Measurements from ENCODE around the gene ACBD6. TPM values are rescaled to one million over a fixed set of nuclear protein-coding genes. Genes with fewer than 3 reads are reported as not detected.

Gene ACBD6
- total RNA-seq, 2 donors from 2014 or later = 43.2 to 54.5 TPM

GRCh38 chr1:180407051-180407450 is 95.3 kb downstream of the ACBD6 start:
- H3K4me1 ChIP-seq (ENCODE audit: control insufficient read depth, insufficient read depth, low read length) = no peaks in the 10 kb centered on the region
- no peak overlapping the region for H3K4me3 ChIP-seq (ENCODE audit: low read length)
- H3K27ac ChIP-seq (ENCODE audit: low read depth, low read length) = no peak overlapping the region
- no peaks in the 10 kb centered on the region for H3K27me3 ChIP-seq (ENCODE audit: control insufficient read depth, insufficient read depth, low read length, poor library complexity, severe bottlenecking)
- no peak overlapping the region for H3K9ac ChIP-seq (ENCODE audit: extremely low read depth, low read length, poor library complexity, severe bottlenecking)
- no peak for DNase-seq
- TF ChIP-seq CTCF (conservative IDR thresholded peaks at IDR 0.05) = no peak
- 92 to 96% methylated on average over 2 of the region's 2 CpGs for WGBS, 2 experiments (ENCODE audit: insufficient coverage in 1 of 2, insufficient read length in 1 of 2)
- H3K4me1 Mint-ChIP-seq = no peaks in the 10 kb centered on the region
- peaks cover 2% of the 10 kb centered on the region for H3K36me3 ChIP-seq (ENCODE audit: control insufficient read depth, insufficient read depth, low read length)
- H3K9me3 ChIP-seq (ENCODE audit: control insufficient read depth, low read length) = no peaks in the 10 kb centered on the region
- H3K4me3 Mint-ChIP-seq = no peak overlapping the region
- no peaks in the 10 kb centered on the region for H3K27me3 Mint-ChIP-seq (ENCODE audit: insufficient read depth)
- no peaks in the 10 kb centered on the region for H3K9me3 Mint-ChIP-seq
- no peak overlapping the region for H3K27ac Mint-ChIP-seq
- H3K36me3 Mint-ChIP-seq (ENCODE audit: low read depth) = peaks cover 16% of the 10 kb centered on the region

GRCh38 chr1:180402551-180402950 is 99.8 kb downstream of the ACBD6 start:
- 60 to 83% methylated on average over 2 to 5 of the region's 6 CpGs for WGBS, 2 experiments (ENCODE audit: insufficient coverage in 1 of 2, insufficient read length in 1 of 2)
- H3K27ac Mint-ChIP-seq = no peak overlapping the region

DNA sequence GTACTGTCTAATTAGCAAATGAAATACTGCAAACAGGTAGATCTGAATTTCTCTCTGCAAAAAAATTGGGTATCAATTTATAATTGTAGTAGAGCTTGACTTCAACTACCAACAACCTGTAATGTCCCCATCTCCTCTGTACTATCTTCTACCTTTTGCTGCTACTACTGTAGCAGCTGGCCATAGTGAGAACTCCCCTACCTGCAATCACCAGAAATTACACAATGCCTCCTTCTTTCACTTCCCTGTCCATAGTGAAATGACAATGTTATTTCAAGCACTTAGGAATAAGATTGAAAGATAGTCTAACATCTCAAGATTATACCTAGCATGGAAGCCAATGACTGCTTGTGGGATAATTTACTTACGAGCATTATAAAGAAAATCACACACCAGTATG is 100.4 kb downstream of the ACBD6 start:
- Mint-ChIP-seq H3K9me3 (no peaks in the 10 kb centered on the region), H3K36me3 (ENCODE audit: low read depth) (peaks cover 1% of the 10 kb centered on the region), H3K27me3 (ENCODE audit: insufficient read depth) (no peaks in the 10 kb centered on the region), H3K4me1 (no peaks in the 10 kb centered on the region), H3K27ac (no peak overlapping the region), H3K4me3 (no peak overlapping the region)
- no peak for DNase-seq
- Histone ChIP-seq H3K4me3 (ENCODE audit: low read length) (no peak overlapping the region), H3K36me3 (ENCODE audit: control insufficient read depth, insufficient read depth, low read length) (no peaks in the 10 kb centered on the region), H3K27ac (ENCODE audit: low read depth, low read length) (no peak overlapping the region), H3K27me3 (ENCODE audit: control insufficient read depth, insufficient read depth, low read length, poor library complexity, severe bottlenecking) (no peaks in the 10 kb centered on the region), H3K9me3 (ENCODE audit: control insufficient read depth, low read length) (no peaks in the 10 kb centered on the region), H3K9ac (ENCODE audit: extremely low read depth, low read length, poor library complexity, severe bottlenecking) (no peak overlapping the region), H3K4me1 (ENCODE audit: control insufficient read depth, insufficient read depth, low read length) (no peaks in the 10 kb centered on the region)
- TF ChIP-seq CTCF (conservative IDR thresholded peaks at IDR 0.05) = no peak
- 82% methylated on average over 1 of the region's 1 CpG; no CpG with 5 or more reads in 1 of the 2 experiments for WGBS, 2 experiments (ENCODE audit: insufficient coverage in 1 of 2, insufficient read length in 1 of 2)

More at GRCh38 chr1:180402551-180402950, 99.8 kb downstream of the ACBD6 start:
- no peak overlapping the region for H3K27ac ChIP-seq (ENCODE audit: low read depth, low read length)
- no peaks in the 10 kb centered on the region for H3K4me1 ChIP-seq (ENCODE audit: control insufficient read depth, insufficient read depth, low read length)
- Mint-ChIP-seq H3K27me3 (ENCODE audit: insufficient read depth) (no peaks in the 10 kb centered on the region), H3K4me1 (no peaks in the 10 kb centered on the region), H3K36me3 (ENCODE audit: low read depth) (no peaks in the 10 kb centered on the region), H3K4me3 (no peak overlapping the region), H3K9me3 (no peaks in the 10 kb centered on the region)
- H3K4me3 ChIP-seq (ENCODE audit: low read length) = no peak overlapping the region
- no peak for TF ChIP-seq CTCF (conservative IDR thresholded peaks at IDR 0.05)
- H3K36me3 ChIP-seq (ENCODE audit: control insufficient read depth, insufficient read depth, low read length) = no peaks in the 10 kb centered on the region
- no peak for DNase-seq
- H3K27me3 ChIP-seq (ENCODE audit: control insufficient read depth, insufficient read depth, low read length, poor library complexity, severe bottlenecking) = no peaks in the 10 kb centered on the region
- no peak overlapping the region for H3K9ac ChIP-seq (ENCODE audit: extremely low read depth, low read length, poor library complexity, severe bottlenecking)
- H3K9me3 ChIP-seq (ENCODE audit: control insufficient read depth, low read length) = no peaks in the 10 kb centered on the region

Data from endodermal cell (in vitro differentiated cells).